ENCODE results near the gene FAXC.

Gene FAXC

DNA sequence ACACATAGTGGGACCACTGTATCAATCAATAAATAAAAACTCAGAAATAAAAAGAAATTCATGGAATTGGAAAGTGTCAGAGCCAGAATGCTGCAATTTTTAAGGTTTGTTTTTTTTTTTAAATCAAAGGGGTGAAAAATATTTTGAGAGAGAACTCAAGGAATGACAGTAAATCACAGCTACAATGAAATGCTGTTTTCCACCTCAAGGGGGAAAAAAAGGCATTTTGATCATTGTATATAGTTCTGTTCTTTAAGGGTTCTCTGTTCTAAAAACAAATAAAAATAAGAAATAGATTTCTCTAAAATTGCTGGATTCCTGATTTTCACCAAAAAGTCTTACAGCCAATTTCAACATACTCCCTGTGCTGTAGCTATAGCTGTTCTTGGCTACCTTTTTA lies 24.5 kb downstream of the FAXC start:
- Mint-ChIP-seq H3K4me1 (no peaks in the 10 kb centered on the region), H3K4me3 (no peak overlapping the region), H3K27ac (no peak overlapping the region), H3K27me3 (peaks cover 11 to 12% of the 10 kb centered on the region in 2 donors), H3K9me3 (no peaks in the 10 kb centered on the region), H3K36me3 (no peaks in the 10 kb centered on the region)
- no peak for ATAC-seq (replicated peaks)
- DNase-seq, result no peak

GRCh38 chr6:99318566-99318965 lies 30.9 kb downstream of the FAXC start:
- no peak for ATAC-seq (replicated peaks)
- H3K36me3 Mint-ChIP-seq, result no peaks in the 10 kb centered on the region
- H3K27ac Mint-ChIP-seq, result no peak overlapping the region
- DNase-seq, result no peak
- no peaks in the 10 kb centered on the region for H3K9me3 Mint-ChIP-seq
- no peaks in the 10 kb centered on the region for H3K4me1 Mint-ChIP-seq
- H3K4me3 Mint-ChIP-seq, result no peak overlapping the region
- peaks cover 31 to 34% of the 10 kb centered on the region in 2 donors for H3K27me3 Mint-ChIP-seq

GRCh38 chr6:99312354-99312753 lies 37.1 kb downstream of the FAXC start:
- H3K27ac Mint-ChIP-seq, result no peak overlapping the region
- DNase-seq (no peak), ATAC-seq (replicated peaks) (no peak)
- no peaks in the 10 kb centered on the region for H3K36me3 Mint-ChIP-seq
- H3K4me3 Mint-ChIP-seq, result no peak overlapping the region
- no peaks in the 10 kb centered on the region for H3K9me3 Mint-ChIP-seq
- H3K4me1 Mint-ChIP-seq, result no peaks in the 10 kb centered on the region
- peaks cover 19 to 22% of the 10 kb centered on the region in 2 donors for H3K27me3 Mint-ChIP-seq

GRCh38 chr6:99310553-99310952 lies 38.9 kb downstream of the FAXC start:
- no peak overlapping the region for H3K27ac Mint-ChIP-seq
- no peaks in the 10 kb centered on the region for H3K36me3 Mint-ChIP-seq
- H3K4me1 Mint-ChIP-seq, result no peaks in the 10 kb centered on the region
- DNase-seq (no peak), ATAC-seq (replicated peaks) (no peak)
- H3K4me3 Mint-ChIP-seq, result no peak overlapping the region
- peaks cover 22 to 33% of the 10 kb centered on the region in 2 donors for H3K27me3 Mint-ChIP-seq
- no peaks in the 10 kb centered on the region for H3K9me3 Mint-ChIP-seq

- DNase-seq, result no peak
- ATAC-seq (replicated peaks), result no peak
- Mint-ChIP-seq H3K9me3 (no peaks in the 10 kb centered on the region), H3K36me3 (no peaks in the 10 kb centered on the region), H3K4me3 (no peak overlapping the region), H3K27ac (no peak overlapping the region), H3K27me3 (peaks cover 16 to 23% of the 10 kb centered on the region in 2 donors), H3K4me1 (no peaks in the 10 kb centered on the region)
These were observed 39.9 kb downstream of the FAXC start for GRCh38 chr6:99309557-99309956.

GRCh38 chr6:99308788-99309187 lies 40.7 kb downstream of the FAXC start:
- H3K4me3 Mint-ChIP-seq, result no peak overlapping the region
- H3K27ac Mint-ChIP-seq, result no peak overlapping the region
- no peak for ATAC-seq (replicated peaks)
- no peaks in the 10 kb centered on the region for H3K9me3 Mint-ChIP-seq
- H3K4me1 Mint-ChIP-seq, result no peaks in the 10 kb centered on the region
- no peaks in the 10 kb centered on the region for H3K36me3 Mint-ChIP-seq
- peaks cover 8 to 15% of the 10 kb centered on the region in 2 donors for H3K27me3 Mint-ChIP-seq
- DNase-seq, result no peak

- DNase-seq, result no peak
- H3K27ac Mint-ChIP-seq, result no peak overlapping the region
- H3K9me3 Mint-ChIP-seq, result no peaks in the 10 kb centered on the region
These were observed 42.1 kb downstream of the FAXC start for GRCh38 chr6:99307295-99307907.

DNA sequence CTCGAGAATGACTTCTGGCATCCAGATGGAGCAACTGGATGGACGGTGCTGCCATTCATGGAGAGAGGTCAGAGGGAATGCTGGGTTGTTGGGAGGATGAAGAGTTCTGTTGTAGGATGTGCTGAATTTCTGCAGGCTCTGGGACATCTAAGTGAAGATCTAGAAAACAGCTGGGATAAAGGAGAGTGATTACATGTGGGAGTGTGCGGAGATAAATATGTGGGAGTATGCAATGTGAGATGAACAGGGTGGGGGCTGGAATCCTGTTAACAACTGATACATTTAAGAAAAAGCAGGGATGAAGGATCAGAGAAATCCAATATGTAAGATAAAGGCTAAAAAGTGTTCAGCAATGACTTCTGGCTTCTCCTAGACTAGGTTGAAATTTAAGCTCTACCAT lies 43.1 kb downstream of the FAXC start:
- DNase-seq (no peak), ATAC-seq (replicated peaks) (no peak)
- H3K36me3 Mint-ChIP-seq, result no peaks in the 10 kb centered on the region
- H3K27me3 Mint-ChIP-seq, result peaks cover 7 to 13% of the 10 kb centered on the region in 2 donors
- H3K27ac Mint-ChIP-seq, result no peak overlapping the region
- no peaks in the 10 kb centered on the region for H3K9me3 Mint-ChIP-seq
- no peak overlapping the region for H3K4me3 Mint-ChIP-seq
- H3K4me1 Mint-ChIP-seq, result no peaks in the 10 kb centered on the region

More at GRCh38 chr6:99307295-99307907, 42.1 kb downstream of the FAXC start:
- no peak for ATAC-seq (replicated peaks)
- Mint-ChIP-seq H3K4me3 (no peak overlapping the region), H3K4me1 (no peaks in the 10 kb centered on the region), H3K27me3 (peaks cover 7 to 13% of the 10 kb centered on the region in 2 donors), H3K36me3 (no peaks in the 10 kb centered on the region)

DNA sequence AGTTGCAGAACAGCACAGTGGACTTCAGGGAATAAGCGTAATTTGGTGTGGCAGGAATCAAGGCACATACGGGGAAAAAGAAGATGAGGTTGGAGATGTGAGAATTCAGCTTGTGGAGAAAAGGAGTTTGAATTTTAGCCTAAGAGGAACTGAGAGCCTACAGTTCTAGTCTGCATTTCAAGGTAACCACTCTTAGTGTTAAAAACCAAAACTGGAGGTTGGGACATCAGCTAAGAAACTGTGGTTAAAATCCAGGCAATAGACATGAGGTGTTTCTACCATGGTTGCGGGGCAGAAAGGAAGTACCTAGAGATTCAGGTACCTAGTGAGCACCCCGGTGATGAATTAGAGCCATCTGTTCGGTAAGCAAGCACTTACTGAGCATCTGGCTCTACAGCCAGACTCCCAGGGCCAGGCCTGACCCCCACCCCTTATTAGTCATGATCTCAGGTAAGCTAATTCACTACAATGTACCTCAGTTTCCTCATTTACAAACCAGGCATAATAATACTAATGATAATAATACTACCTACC lies 44.4 kb downstream of the FAXC start:
- ATAC-seq (replicated peaks), result peak in 1 of 2 donors; percentile 29
- H3K4me3 Mint-ChIP-seq, result no peak overlapping the region

DNA sequence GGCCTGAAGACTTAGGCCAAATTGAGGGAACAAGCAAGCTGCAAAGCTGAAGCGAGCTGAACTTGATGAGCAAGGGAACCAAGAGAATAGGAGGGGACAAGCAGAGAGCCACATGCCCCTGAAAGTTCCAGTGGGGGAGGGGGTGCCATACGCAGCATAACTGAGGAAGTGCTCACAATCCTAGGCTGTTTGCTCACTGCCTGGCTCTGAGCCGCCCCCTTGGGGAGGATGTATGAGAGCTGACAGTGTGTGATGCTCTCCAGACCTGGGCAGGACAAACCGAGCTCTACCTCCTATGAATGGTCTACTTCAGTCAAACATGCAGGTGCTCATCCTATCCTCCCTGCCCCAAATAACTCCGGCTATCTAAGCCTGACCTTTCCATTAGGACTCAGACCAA lies 52.1 kb downstream of the FAXC start:
- DNase-seq, result no peak
- Mint-ChIP-seq H3K4me1 (no peaks in the 10 kb centered on the region), H3K4me3 (no peak overlapping the region), H3K9me3 (no peaks in the 10 kb centered on the region), H3K27me3 (peaks cover 12 to 32% of the 10 kb centered on the region in 2 donors), H3K36me3 (no peaks in the 10 kb centered on the region), H3K27ac (no peak overlapping the region)
- ATAC-seq (replicated peaks), result no peak

More for the DNA sequence above, 44.4 kb downstream of the FAXC start:
- Mint-ChIP-seq H3K36me3 (no peaks in the 10 kb centered on the region), H3K9me3 (no peaks in the 10 kb centered on the region), H3K27ac (no peak overlapping the region), H3K27me3 (peaks cover 12 to 21% of the 10 kb centered on the region in 2 donors), H3K4me1 (no peaks in the 10 kb centered on the region)
- DNase-seq, result no peak

GRCh38 chr6:99297006-99297405 lies 52.5 kb downstream of the FAXC start:
- H3K36me3 Mint-ChIP-seq, result no peaks in the 10 kb centered on the region
- H3K27ac Mint-ChIP-seq, result no peak overlapping the region
- H3K4me1 Mint-ChIP-seq, result no peaks in the 10 kb centered on the region
- ATAC-seq (replicated peaks), result no peak
- no peak overlapping the region for H3K4me3 Mint-ChIP-seq
- DNase-seq, result no peak
- H3K27me3 Mint-ChIP-seq, result peaks cover 12 to 32% of the 10 kb centered on the region in 2 donors
- no peaks in the 10 kb centered on the region for H3K9me3 Mint-ChIP-seq

DNA sequence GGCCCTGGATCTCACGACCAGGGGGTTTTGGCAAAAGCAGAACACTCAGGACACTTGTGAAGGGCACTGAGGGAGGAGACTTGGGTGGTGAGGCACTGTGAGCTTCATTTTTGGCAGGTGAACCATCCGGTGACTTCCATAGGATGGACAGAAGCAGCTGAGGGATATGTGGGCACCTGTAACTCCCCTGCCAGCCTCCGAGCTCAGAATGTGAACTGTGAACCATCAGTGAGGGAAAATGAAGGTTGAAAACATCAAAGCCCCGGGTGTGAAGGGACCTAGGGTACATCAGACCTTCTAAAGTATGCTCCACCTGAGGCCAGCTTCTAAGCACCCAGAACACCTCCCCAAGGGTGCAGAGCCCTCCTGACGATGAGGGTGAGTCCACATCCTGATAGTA lies 53.2 kb downstream of the FAXC start:
- Mint-ChIP-seq H3K9me3 (no peaks in the 10 kb centered on the region), H3K27me3 (peaks cover 12 to 32% of the 10 kb centered on the region in 2 donors), H3K4me1 (no peaks in the 10 kb centered on the region), H3K36me3 (no peaks in the 10 kb centered on the region), H3K4me3 (no peak overlapping the region), H3K27ac (no peak overlapping the region)
- DNase-seq (no peak), ATAC-seq (replicated peaks) (no peak)

DNA sequence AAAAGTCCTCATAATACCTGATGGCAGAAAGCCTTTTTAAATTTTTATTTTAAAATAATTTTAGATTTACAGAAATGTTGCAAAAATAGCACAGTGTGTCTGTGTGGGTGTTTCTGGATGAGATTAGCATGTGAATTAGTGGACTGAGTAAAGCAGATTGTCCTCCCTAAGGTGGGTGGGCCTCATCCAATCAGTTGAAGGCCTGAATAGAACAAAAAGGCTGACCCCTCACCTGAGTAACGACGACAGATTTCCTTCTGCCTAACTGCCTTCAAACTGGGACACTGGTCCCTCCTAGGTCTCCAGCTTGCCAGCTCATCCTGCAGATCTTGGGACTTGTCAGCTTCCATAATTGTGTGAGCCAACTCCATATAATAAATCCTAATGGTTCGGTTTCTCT lies 54.2 kb downstream of the FAXC start:
- Mint-ChIP-seq H3K36me3 (no peaks in the 10 kb centered on the region), H3K27me3 (peaks cover 7 to 28% of the 10 kb centered on the region in 2 donors), H3K4me1 (no peaks in the 10 kb centered on the region), H3K27ac (no peak overlapping the region), H3K9me3 (no peaks in the 10 kb centered on the region), H3K4me3 (no peak overlapping the region)
- ATAC-seq (replicated peaks) (no peak), DNase-seq (no peak)

DNA sequence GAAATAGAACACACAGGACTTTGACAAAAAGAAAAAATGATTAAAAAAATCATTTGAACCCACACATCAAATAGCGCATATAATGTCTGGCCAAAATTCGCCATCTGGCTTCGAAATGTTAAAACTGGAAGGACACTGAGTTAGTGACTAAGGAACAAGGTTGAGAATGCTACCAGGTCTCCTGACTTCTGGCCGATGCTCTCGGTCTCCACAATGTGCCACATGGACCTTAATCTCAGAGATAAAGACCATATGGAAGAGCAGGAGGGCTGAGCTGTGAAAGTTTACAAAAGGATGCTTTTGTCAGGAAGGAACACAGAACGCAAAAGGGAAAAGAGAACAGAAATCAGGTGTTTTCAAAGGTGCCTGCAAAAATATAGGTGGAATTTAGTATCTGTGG lies 54.7 kb downstream of the FAXC start:
- Mint-ChIP-seq H3K27me3 (peaks cover 7 to 24% of the 10 kb centered on the region in 2 donors), H3K36me3 (no peaks in the 10 kb centered on the region), H3K27ac (no peak overlapping the region), H3K4me1 (no peaks in the 10 kb centered on the region), H3K9me3 (no peaks in the 10 kb centered on the region), H3K4me3 (no peak overlapping the region)
- DNase-seq, result no peak
- no peak for ATAC-seq (replicated peaks)

GRCh38 chr6:99289701-99290100 lies 59.8 kb downstream of the FAXC start:
- Mint-ChIP-seq H3K4me3 (no peak overlapping the region), H3K9me3 (peaks cover 0 to 3% of the 10 kb centered on the region in 2 donors), H3K27me3 (peaks cover 15 to 21% of the 10 kb centered on the region in 2 donors), H3K36me3 (no peaks in the 10 kb centered on the region), H3K4me1 (no peaks in the 10 kb centered on the region), H3K27ac (no peak overlapping the region)
- ATAC-seq (replicated peaks) (no peak), DNase-seq (no peak)
